Type B pancreatic cell (in vitro differentiated cells): ENCODE results near the gene HMGCR. TPM values are rescaled to one million over a fixed set of nuclear protein-coding genes. Genes with fewer than 3 reads are reported as not detected.
"Not testable (repeated sequence)": the region's sequence is repeated elsewhere in the genome, so short reads cannot be mapped to it uniquely, and the experiment has no call there.

Source experiments
- DNase-seq: peaks from one replicate; pipeline ENCODE4 v3.0.0; 2021; ENCODE audit warnings: mixed read lengths; ENCODE audit not compliant: unreplicated experiment; ENCODE audit errors: extremely low spot score
- H3K27ac Mint-ChIP-seq: 2 replicates; pipeline ENCODE4 v1.8.0; 2021; ENCODE audit warnings: mild to moderate bottlenecking, mixed read lengths
- H3K27me3 Mint-ChIP-seq: 2 replicates; pipeline ENCODE4 v1.8.0; 2021; ENCODE audit warnings: mixed read lengths
- H3K36me3 Mint-ChIP-seq: 2 replicates; pipeline ENCODE4 v1.8.0; 2021; ENCODE audit warnings: mixed read lengths
- H3K4me1 Mint-ChIP-seq: one replicate; pipeline ENCODE4 v1.8.0; 2021; ENCODE audit warnings: mixed read lengths; ENCODE audit not compliant: unreplicated experiment
- H3K4me3 Mint-ChIP-seq: 2 replicates; pipeline ENCODE4 v1.8.0; 2021; ENCODE audit warnings: mild to moderate bottlenecking, mixed read lengths
- H3K9me3 Mint-ChIP-seq: 2 replicates; pipeline ENCODE4 v1.8.0; 2021; ENCODE audit warnings: mixed read lengths
- total RNA-seq: library from RNA; stranded (reverse); gene quantifications from 2 replicates; pipeline ENCODE4 v1.2.1, GENCODE V29; 2021; ENCODE audit warnings: low replicate concordance
- TF ChIP-seq, protein P1 (sequence below): fragments of 200-600 bp; sonication (generic); conservative IDR thresholded peaks from 2 replicates; pipeline ENCODE4 v1.5.0; 2021; ENCODE audit warnings: antibody characterized with exemption, mild to moderate bottlenecking

Gene HMGCR
- total RNA-seq, 1 donor from 2014 or later: 134 TPM

DNA sequence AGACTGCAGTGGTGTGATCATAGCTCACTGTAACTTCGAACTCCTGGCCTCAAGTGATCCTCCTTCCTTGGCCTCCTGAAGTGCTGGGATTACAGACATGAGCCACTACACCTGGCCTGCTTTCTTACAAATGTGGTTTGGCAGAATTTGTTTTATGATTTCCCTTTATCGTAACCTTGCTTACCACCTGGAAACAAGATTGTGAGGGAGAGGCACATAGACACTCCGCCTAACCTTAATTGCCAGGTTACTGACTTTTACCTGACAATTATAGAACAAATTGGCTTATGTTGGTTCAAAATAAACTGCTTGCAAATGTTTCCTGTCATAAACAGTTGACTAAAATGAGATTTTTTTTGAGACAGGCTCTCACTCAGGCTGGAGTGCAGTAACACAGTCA lies 26.8 kb upstream of the HMGCR start:
- Mint-ChIP-seq H3K4me3 (no peak overlapping the region), H3K27me3 (no peaks in the 10 kb centered on the region), H3K36me3 (no peaks in the 10 kb centered on the region), H3K27ac (no peak overlapping the region), H3K4me1 (no peaks in the 10 kb centered on the region), H3K9me3 (no peaks in the 10 kb centered on the region)
- TF ChIP-seq, protein P1, sequence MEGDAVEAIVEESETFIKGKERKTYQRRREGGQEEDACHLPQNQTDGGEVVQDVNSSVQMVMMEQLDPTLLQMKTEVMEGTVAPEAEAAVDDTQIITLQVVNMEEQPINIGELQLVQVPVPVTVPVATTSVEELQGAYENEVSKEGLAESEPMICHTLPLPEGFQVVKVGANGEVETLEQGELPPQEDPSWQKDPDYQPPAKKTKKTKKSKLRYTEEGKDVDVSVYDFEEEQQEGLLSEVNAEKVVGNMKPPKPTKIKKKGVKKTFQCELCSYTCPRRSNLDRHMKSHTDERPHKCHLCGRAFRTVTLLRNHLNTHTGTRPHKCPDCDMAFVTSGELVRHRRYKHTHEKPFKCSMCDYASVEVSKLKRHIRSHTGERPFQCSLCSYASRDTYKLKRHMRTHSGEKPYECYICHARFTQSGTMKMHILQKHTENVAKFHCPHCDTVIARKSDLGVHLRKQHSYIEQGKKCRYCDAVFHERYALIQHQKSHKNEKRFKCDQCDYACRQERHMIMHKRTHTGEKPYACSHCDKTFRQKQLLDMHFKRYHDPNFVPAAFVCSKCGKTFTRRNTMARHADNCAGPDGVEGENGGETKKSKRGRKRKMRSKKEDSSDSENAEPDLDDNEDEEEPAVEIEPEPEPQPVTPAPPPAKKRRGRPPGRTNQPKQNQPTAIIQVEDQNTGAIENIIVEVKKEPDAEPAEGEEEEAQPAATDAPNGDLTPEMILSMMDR: no peak
- DNase-seq: no peak

DNA sequence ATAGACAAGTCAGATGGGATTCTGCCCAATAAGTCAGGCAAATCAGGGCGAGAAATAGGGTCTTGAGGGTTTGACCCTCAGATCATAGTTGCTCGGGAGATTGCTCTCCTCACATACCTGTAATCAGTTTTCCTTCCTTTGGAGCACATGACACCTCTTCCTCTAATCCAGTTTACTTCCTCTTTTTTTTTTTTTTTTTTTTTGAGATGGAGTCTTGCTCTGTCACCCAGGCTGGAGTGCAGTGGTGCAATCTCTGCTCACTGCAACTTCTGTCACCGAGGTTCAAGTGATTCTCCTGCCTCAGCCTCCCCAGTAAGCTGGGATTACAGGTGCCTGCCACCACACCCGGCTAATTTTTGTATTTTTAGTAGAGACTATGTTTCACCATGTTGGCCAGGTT lies 17.9 kb upstream of the HMGCR start:
- not testable (repeated sequence) for H3K9me3 Mint-ChIP-seq, H3K27ac Mint-ChIP-seq, DNase-seq, H3K4me3 Mint-ChIP-seq, H3K27me3 Mint-ChIP-seq, H3K4me1 Mint-ChIP-seq, H3K36me3 Mint-ChIP-seq

DNA sequence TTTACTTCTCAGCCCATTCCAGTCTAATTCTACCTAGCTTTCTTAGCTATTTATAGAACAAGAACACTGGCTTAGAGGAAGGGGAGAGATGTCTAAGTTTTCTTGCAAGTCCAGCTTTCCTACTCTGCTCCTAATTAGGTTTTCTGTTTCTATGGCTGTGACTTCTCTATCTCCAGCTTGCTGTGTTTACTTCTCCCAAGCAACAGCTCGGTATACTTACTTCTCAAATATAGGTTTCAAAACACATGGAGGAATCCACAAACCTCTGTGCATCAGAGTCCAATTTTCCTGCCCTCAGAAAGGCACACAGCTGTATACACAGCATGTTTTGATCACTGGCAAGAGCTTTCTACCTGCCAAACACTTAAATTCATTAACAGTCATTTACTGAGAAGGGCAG lies 17.4 kb upstream of the HMGCR start:
- H3K4me3 Mint-ChIP-seq: no peak overlapping the region
- no peaks in the 10 kb centered on the region for H3K4me1 Mint-ChIP-seq
- DNase-seq: no peak
- no peak overlapping the region for H3K27ac Mint-ChIP-seq
- no peaks in the 10 kb centered on the region for H3K36me3 Mint-ChIP-seq
- no peaks in the 10 kb centered on the region for H3K27me3 Mint-ChIP-seq
- no peaks in the 10 kb centered on the region for H3K9me3 Mint-ChIP-seq
- TF ChIP-seq, protein P1: no peak

DNA sequence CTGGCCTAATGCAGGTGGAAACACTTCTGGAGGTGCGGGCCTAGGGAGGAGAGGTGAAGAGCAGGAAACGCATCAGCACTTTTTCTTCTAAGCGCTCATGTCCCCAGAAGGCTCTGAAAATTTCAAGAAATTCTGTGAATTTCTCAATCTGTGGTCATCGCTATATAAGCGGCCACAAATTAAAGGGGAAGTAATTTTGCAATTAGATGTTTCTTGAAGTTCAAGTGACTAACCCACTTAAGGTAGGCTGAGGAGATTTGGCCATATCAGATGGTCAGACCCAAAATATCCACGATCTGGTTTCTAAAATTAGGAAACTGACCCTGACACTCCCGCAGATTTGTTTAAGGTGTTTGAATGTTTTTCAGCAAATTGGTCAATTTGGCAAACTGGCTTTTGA lies 16.6 kb upstream of the HMGCR start:
- Mint-ChIP-seq H3K4me3 (no peak overlapping the region), H3K27ac (no peak overlapping the region), H3K36me3 (no peaks in the 10 kb centered on the region), H3K9me3 (no peaks in the 10 kb centered on the region), H3K4me1 (peaks cover 5% of the 10 kb centered on the region), H3K27me3 (no peaks in the 10 kb centered on the region)
- TF ChIP-seq, protein P1: no peak
- DNase-seq: no peak

DNA sequence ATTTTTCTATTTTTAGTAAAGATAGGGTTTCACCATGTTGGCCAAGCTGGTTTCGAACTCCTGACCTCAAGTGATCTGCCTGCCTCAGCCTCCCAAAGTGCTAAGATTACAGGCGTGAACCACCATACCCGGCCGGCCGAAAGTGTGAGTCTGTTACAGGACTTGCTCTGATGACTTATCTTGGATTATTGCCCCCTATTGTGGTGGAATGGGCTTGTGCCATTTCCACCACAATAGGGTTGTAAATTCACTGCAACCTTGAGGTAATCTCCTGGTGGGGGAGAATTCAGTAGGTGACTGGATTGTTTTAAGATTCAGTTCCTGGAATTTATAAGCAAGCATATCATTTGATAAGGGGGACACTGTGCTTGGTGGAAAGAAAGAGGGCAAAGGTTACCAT lies 15.0 kb upstream of the HMGCR start:
- DNase-seq: no peak
- peaks cover 5% of the 10 kb centered on the region for H3K4me1 Mint-ChIP-seq
- no peak overlapping the region for H3K27ac Mint-ChIP-seq
- no peaks in the 10 kb centered on the region for H3K27me3 Mint-ChIP-seq
- no peaks in the 10 kb centered on the region for H3K9me3 Mint-ChIP-seq
- H3K4me3 Mint-ChIP-seq: no peak overlapping the region
- TF ChIP-seq, protein P1: no peak
- H3K36me3 Mint-ChIP-seq: no peaks in the 10 kb centered on the region

DNA sequence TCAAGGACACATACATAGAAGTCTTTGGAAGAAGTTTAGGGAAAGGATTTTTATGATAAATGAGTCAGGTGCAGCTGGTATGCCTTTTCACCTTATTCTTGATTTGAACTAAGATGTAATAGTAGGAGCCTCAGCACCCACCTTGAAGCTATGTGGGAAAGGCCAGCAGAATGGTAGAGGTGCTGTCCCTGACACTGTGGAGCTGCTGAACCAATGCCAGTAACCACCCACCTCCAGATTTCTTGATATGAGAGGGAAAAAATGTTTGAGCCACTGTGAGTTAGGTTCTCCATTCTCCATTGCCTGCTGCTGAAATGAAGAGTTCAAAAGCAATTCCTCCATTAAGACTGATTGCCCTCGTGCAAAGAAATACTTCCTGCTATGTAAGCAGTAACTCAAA lies 12.2 kb upstream of the HMGCR start:
- Mint-ChIP-seq H3K4me3 (no peak overlapping the region), H3K36me3 (no peaks in the 10 kb centered on the region), H3K27ac (no peak overlapping the region), H3K9me3 (no peaks in the 10 kb centered on the region), H3K27me3 (no peaks in the 10 kb centered on the region), H3K4me1 (peaks cover 5% of the 10 kb centered on the region)
- DNase-seq: no peak
- TF ChIP-seq, protein P1: no peak
